Activated naive CD8-positive, alpha-beta T cell treated with anti-CD3 and anti-CD28 coated beads, Interleukin-2, amount 50 U/mL, for 16 hours (primary cell): ENCODE measurements around the gene NADSYN1.

Source experiments
- DNase-seq: peaks from one replicate; pipeline ENCODE4 v3.0.0-alpha.2; 2020; ENCODE audit warnings: low read depth, low spot score

NADSYN1 gene

GRCh38 chr11:71491531-71491930, 38.5 kb downstream of the NADSYN1 start:
- DNase-seq, result no peak

- DNase-seq, result no peak
Observed at GRCh38 chr11:71491940-71492339, 38.9 kb downstream of the NADSYN1 start.

- no peak for DNase-seq
Observed at GRCh38 chr11:71495286-71496230, 42.6 kb downstream of the NADSYN1 start.

GRCh38 chr11:71496421-71496820, 43.4 kb downstream of the NADSYN1 start:
- DNase-seq, result no peak

- DNase-seq, result no peak
Observed at GRCh38 chr11:71498091-71498490, 45.1 kb downstream of the NADSYN1 start.

GRCh38 chr11:71499125-71499524, 46.1 kb downstream of the NADSYN1 start:
- DNase-seq, result no peak

- DNase-seq, result no peak
Observed at GRCh38 chr11:71499546-71499945, 46.5 kb downstream of the NADSYN1 start.

- no peak for DNase-seq
Observed at GRCh38 chr11:71500601-71501021, 47.6 kb downstream of the NADSYN1 start.

GRCh38 chr11:71501071-71501985, 48.3 kb downstream of the NADSYN1 start:
- no peak for DNase-seq

- no peak for DNase-seq
Observed at GRCh38 chr11:71502026-71502425, 49.0 kb downstream of the NADSYN1 start.

- no peak for DNase-seq
Observed at GRCh38 chr11:71502871-71503435, 50.0 kb downstream of the NADSYN1 start.

- no peak for DNase-seq
Observed at GRCh38 chr11:71504531-71504930, 51.5 kb downstream of the NADSYN1 start.

- no peak for DNase-seq
Observed at GRCh38 chr11:71505001-71505400, 52.0 kb downstream of the NADSYN1 start.

- no peak for DNase-seq
Observed at GRCh38 chr11:71505781-71506180, 52.8 kb downstream of the NADSYN1 start.

GRCh38 chr11:71507102-71507501, 54.1 kb downstream of the NADSYN1 start:
- no peak for DNase-seq

GRCh38 chr11:71518506-71519471, 65.8 kb downstream of the NADSYN1 start:
- no peak for DNase-seq

- no peak for DNase-seq
Observed at GRCh38 chr11:71519546-71519945, 66.5 kb downstream of the NADSYN1 start.

- no peak for DNase-seq
Observed at GRCh38 chr11:71525188-71525937, 72.4 kb downstream of the NADSYN1 start.

- DNase-seq, result no peak
Observed at GRCh38 chr11:71525938-71526495, 73.0 kb downstream of the NADSYN1 start.
